Measurements from ENCODE around the gene CNIH3. TPM values are rescaled to one million over a fixed set of nuclear protein-coding genes. Genes with fewer than 3 reads are reported as not detected.
A peak's percentile ranks its signal among the peaks of the same experiment; 100 is the strongest.

Gene CNIH3
- polyA plus RNA-seq, 4 donors, result 0.70 to 2.1 TPM; not detected in 2

GRCh38 chr1:224605482-224606181 lies 10.5 kb upstream of the CNIH3 start:
- no peaks in the 10 kb centered on the region for H3K4me1 ChIP-seq (ENCODE audit: control insufficient read depth in 3 of 3, insufficient read depth in 2 of 3, low read depth in 1 of 3, low read length in 2 of 3)
- H3K4me3 ChIP-seq (ENCODE audit: low read depth in 1 of 3, low read length in 3 of 3), result no peak overlapping the region
- H3K27me3 ChIP-seq (ENCODE audit: control insufficient read depth in 3 of 3, insufficient read depth in 3 of 3, low read length in 3 of 3), result no peaks in the 10 kb centered on the region
- WGBS, 3 donors, result 87 to 91% (median 88%) methylated on average over 11 of the region's 11 CpGs
- H3K36me3 ChIP-seq (ENCODE audit: control insufficient read depth in 3 of 3, insufficient read depth in 2 of 3, low read depth in 1 of 3, low read length in 3 of 3), result no peaks in the 10 kb centered on the region
- FAIRE-seq, result no peak
- H3K27ac ChIP-seq (ENCODE audit: low read depth in 1 of 3, low read length in 2 of 3), result no peak overlapping the region
- H3K9me3 ChIP-seq (ENCODE audit: control insufficient read depth in 2 of 2, insufficient read depth in 1 of 2, low read depth in 1 of 2, low read length in 1 of 2), result peaks cover 0 to 20% of the 10 kb centered on the region in 2 donors
- no peak for DNase-seq

GRCh38 chr1:224607188-224608148 lies 8.6 kb upstream of the CNIH3 start:
- Histone ChIP-seq H3K27me3 (ENCODE audit: control insufficient read depth in 3 of 3, insufficient read depth in 3 of 3, low read length in 3 of 3) (no peaks in the 10 kb centered on the region), H3K9me3 (ENCODE audit: control insufficient read depth in 2 of 2, insufficient read depth in 1 of 2, low read depth in 1 of 2, low read length in 1 of 2) (peaks cover 0 to 24% of the 10 kb centered on the region in 2 donors), H3K27ac (ENCODE audit: low read depth in 1 of 3, low read length in 2 of 3) (no peak overlapping the region), H3K4me1 (ENCODE audit: control insufficient read depth in 3 of 3, insufficient read depth in 2 of 3, low read depth in 1 of 3, low read length in 2 of 3) (no peaks in the 10 kb centered on the region), H3K36me3 (ENCODE audit: control insufficient read depth in 3 of 3, insufficient read depth in 2 of 3, low read depth in 1 of 3, low read length in 3 of 3) (no peaks in the 10 kb centered on the region), H3K4me3 (ENCODE audit: low read depth in 1 of 3, low read length in 3 of 3) (no peak overlapping the region)
- DNase-seq (no peak), FAIRE-seq (no peak)
- 45 to 57% (median 52%) methylated on average over 5 of the region's 5 CpGs for WGBS, 3 donors

GRCh38 chr1:224609333-224609732 lies 6.8 kb upstream of the CNIH3 start:
- no peaks in the 10 kb centered on the region for H3K36me3 ChIP-seq (ENCODE audit: control insufficient read depth in 3 of 3, insufficient read depth in 2 of 3, low read depth in 1 of 3, low read length in 3 of 3)
- WGBS, 3 donors, result 52 to 84% (median 60%) methylated on average over 1 of the region's 1 CpG

GRCh38 chr1:224612246-224612645 lies 3.9 kb upstream of the CNIH3 start:
- FAIRE-seq (no peak), DNase-seq (peak; percentile 62 to 70)
- H3K27ac ChIP-seq (ENCODE audit: low read depth in 1 of 3, low read length in 2 of 3), result no peak overlapping the region
- peaks cover 0 to 7% of the 10 kb centered on the region in 2 donors for H3K9me3 ChIP-seq (ENCODE audit: control insufficient read depth in 2 of 2, insufficient read depth in 1 of 2, low read depth in 1 of 2, low read length in 1 of 2)
- 13 to 65% (median 50%) methylated on average over 1 of the region's 1 CpG for WGBS, 3 donors
- peaks cover 0 to 12% (median 0%) of the 10 kb centered on the region in 3 donors for H3K4me1 ChIP-seq (ENCODE audit: control insufficient read depth in 3 of 3, insufficient read depth in 2 of 3, low read depth in 1 of 3, low read length in 2 of 3)
- H3K36me3 ChIP-seq (ENCODE audit: control insufficient read depth in 3 of 3, insufficient read depth in 2 of 3, low read depth in 1 of 3, low read length in 3 of 3), result no peaks in the 10 kb centered on the region
- peaks cover 11 to 24% (median 13%) of the 10 kb centered on the region in 3 donors for H3K27me3 ChIP-seq (ENCODE audit: control insufficient read depth in 3 of 3, insufficient read depth in 3 of 3, low read length in 3 of 3)
- H3K4me3 ChIP-seq (ENCODE audit: low read depth in 1 of 3, low read length in 3 of 3), result no peak overlapping the region

More at GRCh38 chr1:224609333-224609732, 6.8 kb upstream of the CNIH3 start:
- H3K4me3 ChIP-seq (ENCODE audit: low read depth in 1 of 3, low read length in 3 of 3), result no peak overlapping the region
- H3K27me3 ChIP-seq (ENCODE audit: control insufficient read depth in 3 of 3, insufficient read depth in 3 of 3, low read length in 3 of 3), result no peaks in the 10 kb centered on the region
- no peaks in the 10 kb centered on the region for H3K4me1 ChIP-seq (ENCODE audit: control insufficient read depth in 3 of 3, insufficient read depth in 2 of 3, low read depth in 1 of 3, low read length in 2 of 3)
- DNase-seq (no peak), FAIRE-seq (no peak)
- H3K27ac ChIP-seq (ENCODE audit: low read depth in 1 of 3, low read length in 2 of 3), result no peak overlapping the region
- H3K9me3 ChIP-seq (ENCODE audit: control insufficient read depth in 2 of 2, insufficient read depth in 1 of 2, low read depth in 1 of 2, low read length in 1 of 2), result peaks cover 0 to 24% of the 10 kb centered on the region in 2 donors

- no peak for FAIRE-seq
- WGBS, 3 donors, result 90 to 97% (median 93%) methylated on average over 6 of the region's 6 CpGs
- Histone ChIP-seq H3K4me1 (ENCODE audit: control insufficient read depth in 3 of 3, insufficient read depth in 2 of 3, low read depth in 1 of 3, low read length in 2 of 3) (peaks cover 0 to 12% (median 0%) of the 10 kb centered on the region in 3 donors), H3K27me3 (ENCODE audit: control insufficient read depth in 3 of 3, insufficient read depth in 3 of 3, low read length in 3 of 3) (peaks cover 11 to 37% (median 22%) of the 10 kb centered on the region in 3 donors), H3K27ac (ENCODE audit: low read depth in 1 of 3, low read length in 2 of 3) (no peak overlapping the region), H3K4me3 (ENCODE audit: low read depth in 1 of 3, low read length in 3 of 3) (no peak overlapping the region), H3K36me3 (ENCODE audit: control insufficient read depth in 3 of 3, insufficient read depth in 2 of 3, low read depth in 1 of 3, low read length in 3 of 3) (no peaks in the 10 kb centered on the region), H3K9me3 (ENCODE audit: control insufficient read depth in 2 of 2, insufficient read depth in 1 of 2, low read depth in 1 of 2, low read length in 1 of 2) (peaks cover 0 to 7% of the 10 kb centered on the region in 2 donors)
- DNase-seq, result no peak
These were observed 2.6 kb upstream of the CNIH3 start for GRCh38 chr1:224613486-224613885.

- Histone ChIP-seq H3K27me3 (ENCODE audit: control insufficient read depth in 3 of 3, insufficient read depth in 3 of 3, low read length in 3 of 3) (peaks cover 11 to 52% (median 22%) of the 10 kb centered on the region in 3 donors), H3K27ac (ENCODE audit: low read depth in 1 of 3, low read length in 2 of 3) (no peak overlapping the region), H3K36me3 (ENCODE audit: control insufficient read depth in 3 of 3, insufficient read depth in 2 of 3, low read depth in 1 of 3, low read length in 3 of 3) (no peaks in the 10 kb centered on the region), H3K4me1 (ENCODE audit: control insufficient read depth in 3 of 3, insufficient read depth in 2 of 3, low read depth in 1 of 3, low read length in 2 of 3) (peaks cover 0 to 12% (median 0%) of the 10 kb centered on the region in 3 donors), H3K9me3 (ENCODE audit: control insufficient read depth in 2 of 2, insufficient read depth in 1 of 2, low read depth in 1 of 2, low read length in 1 of 2) (no peaks in the 10 kb centered on the region), H3K4me3 (ENCODE audit: low read depth in 1 of 3, low read length in 3 of 3) (peak overlapping the region in 2 of 3 donors; percentile 24 to 52)
- 4 to 14% (median 14%) methylated on average over 52 of the region's 52 CpGs for WGBS, 3 donors
- FAIRE-seq, result no peak
- DNase-seq, result peak in 1 of 2 donors; percentile 36
These were observed 766 bp downstream of the CNIH3 start for GRCh38 chr1:224616756-224617409.

- peaks cover 0 to 2% of the 10 kb centered on the region in 2 donors for H3K9me3 ChIP-seq (ENCODE audit: control insufficient read depth in 2 of 2, insufficient read depth in 1 of 2, low read depth in 1 of 2, low read length in 1 of 2)
These were observed 1.6 kb downstream of the CNIH3 start for GRCh38 chr1:224617410-224618355.

More at GRCh38 chr1:224617410-224618355, 1.6 kb downstream of the CNIH3 start:
- Histone ChIP-seq H3K4me3 (ENCODE audit: low read depth in 1 of 3, low read length in 3 of 3) (peak overlapping the region in 1 of 3 donors; percentile 24), H3K27me3 (ENCODE audit: control insufficient read depth in 3 of 3, insufficient read depth in 3 of 3, low read length in 3 of 3) (peaks cover 11 to 52% (median 22%) of the 10 kb centered on the region in 3 donors), H3K27ac (ENCODE audit: low read depth in 1 of 3, low read length in 2 of 3) (no peak overlapping the region), H3K4me1 (ENCODE audit: control insufficient read depth in 3 of 3, insufficient read depth in 2 of 3, low read depth in 1 of 3, low read length in 2 of 3) (peaks cover 0 to 15% (median 0%) of the 10 kb centered on the region in 3 donors), H3K36me3 (ENCODE audit: control insufficient read depth in 3 of 3, insufficient read depth in 2 of 3, low read depth in 1 of 3, low read length in 3 of 3) (no peaks in the 10 kb centered on the region)
- 7 to 19% (median 16%) methylated on average over 45 to 55 of the region's 55 CpGs for WGBS, 3 donors
- FAIRE-seq (no peak), DNase-seq (peak in 1 of 2 donors; percentile 10)

Measured in small intestine (tissue), 7 donors.